GM12878 (cell line): ENCODE data around the gene KIAA1217.

Source experiments
- BHLHE40 ChIP-seq, 2 experiments: fragments of 450-650 bp in 1 of 2; IDR thresholded peaks; 2 replicates each; pipeline ENCODE4 v1.6.1; 2011 to 2017; ENCODE audit warnings: low read depth in 2 of 2, borderline replicate concordance in 1 of 2, improper control_type of control experiment in 1 of 2, low read length in 1 of 2, mild to moderate bottlenecking in 1 of 2
- CHD4 ChIP-seq: fragments of 200-600 bp; sonication (generic); IDR thresholded peaks from 2 replicates; pipeline ENCODE4 v1.6.1; 2016; ENCODE audit warnings: mild to moderate bottlenecking
- CREM ChIP-seq: IDR thresholded peaks from 2 replicates; pipeline ENCODE4 v1.6.1; 2014; ENCODE audit warnings: antibody characterized with exemption, low read depth
- CTCF ChIP-seq, 3 experiments: IDR thresholded peaks in 2 of 3; conservative IDR thresholded peaks in 1 of 3; 2 replicates each; pipeline ENCODE4 v1.5.1; 2011; ENCODE audit warnings: low read depth in 3 of 3, low read length in 3 of 3, mild to moderate bottlenecking in 3 of 3, control low read depth in 2 of 3, moderate library complexity in 2 of 3, inconsistent platforms in 1 of 3, mixed read lengths in 1 of 3; ENCODE audit not compliant: control insufficient read depth in 2 of 3, insufficient read depth in 1 of 3; ENCODE audit errors: extremely low read depth in 1 of 3
- NFIC ChIP-seq: IDR thresholded peaks from 2 replicates; pipeline ENCODE4 v1.6.1; 2012; ENCODE audit warnings: low read depth, mild to moderate bottlenecking, inconsistent platforms, low read length, moderate library complexity

GRCh38 chr10:24343686-24344085 lies 134.7 kb downstream of the KIAA1217 start:
- TF ChIP-seq NFIC, result no peak
- TF ChIP-seq BHLHE40 (IDR thresholded peaks at IDR 0.05; ENCODE audit: borderline replicate concordance in 1 of 2, low read depth in 2 of 2, low read length in 1 of 2), result no peak
- no peak for TF ChIP-seq CTCF (IDR thresholded peaks at IDR 0.05 in 2 of 3, conservative IDR thresholded peaks at IDR 0.05 in 1 of 3; ENCODE audit: control insufficient read depth in 2 of 3, extremely low read depth in 1 of 3, insufficient read depth in 1 of 3, low read depth in 3 of 3, low read length in 3 of 3)
- no peak for TF ChIP-seq CHD4
- TF ChIP-seq CREM, result no peak
